Stimulated activated CD8-positive, alpha-beta memory T cell treated with anti-CD3 and anti-CD28 coated beads, Interleukin-7, amount 100 ng/mL, for 24 hours (primary cell): ENCODE measurements around the gene SLC25A23.
"Not testable (repeated sequence)": the region's sequence is repeated elsewhere in the genome, so short reads cannot be mapped to it uniquely, and the experiment has no call there.

Source experiments
- DNase-seq: peaks from one replicate; pipeline ENCODE4 v3.0.0-alpha.2; 2020; ENCODE audit warnings: low read depth

Gene SLC25A23

DNA sequence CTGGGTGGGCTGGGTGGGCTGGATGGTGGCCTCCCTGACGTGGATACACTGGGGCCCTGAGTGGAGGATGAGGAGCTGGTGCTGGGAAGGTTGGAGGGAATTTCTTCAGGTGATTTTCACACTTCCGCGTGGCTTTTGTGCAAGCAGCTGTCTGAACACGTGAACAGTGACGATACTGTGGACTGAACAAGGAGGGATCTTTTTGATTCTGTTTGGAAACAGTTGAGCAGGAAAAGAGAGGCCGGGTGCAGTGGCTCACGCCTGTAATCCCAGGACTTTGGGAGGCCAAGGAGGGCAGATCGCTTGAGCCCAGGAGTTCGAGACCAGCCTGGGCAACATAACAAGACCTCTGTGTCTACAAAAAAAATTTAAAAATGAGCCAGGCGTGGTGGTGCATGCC is 57.5 kb downstream of the SLC25A23 start:
- no peak for DNase-seq

DNA sequence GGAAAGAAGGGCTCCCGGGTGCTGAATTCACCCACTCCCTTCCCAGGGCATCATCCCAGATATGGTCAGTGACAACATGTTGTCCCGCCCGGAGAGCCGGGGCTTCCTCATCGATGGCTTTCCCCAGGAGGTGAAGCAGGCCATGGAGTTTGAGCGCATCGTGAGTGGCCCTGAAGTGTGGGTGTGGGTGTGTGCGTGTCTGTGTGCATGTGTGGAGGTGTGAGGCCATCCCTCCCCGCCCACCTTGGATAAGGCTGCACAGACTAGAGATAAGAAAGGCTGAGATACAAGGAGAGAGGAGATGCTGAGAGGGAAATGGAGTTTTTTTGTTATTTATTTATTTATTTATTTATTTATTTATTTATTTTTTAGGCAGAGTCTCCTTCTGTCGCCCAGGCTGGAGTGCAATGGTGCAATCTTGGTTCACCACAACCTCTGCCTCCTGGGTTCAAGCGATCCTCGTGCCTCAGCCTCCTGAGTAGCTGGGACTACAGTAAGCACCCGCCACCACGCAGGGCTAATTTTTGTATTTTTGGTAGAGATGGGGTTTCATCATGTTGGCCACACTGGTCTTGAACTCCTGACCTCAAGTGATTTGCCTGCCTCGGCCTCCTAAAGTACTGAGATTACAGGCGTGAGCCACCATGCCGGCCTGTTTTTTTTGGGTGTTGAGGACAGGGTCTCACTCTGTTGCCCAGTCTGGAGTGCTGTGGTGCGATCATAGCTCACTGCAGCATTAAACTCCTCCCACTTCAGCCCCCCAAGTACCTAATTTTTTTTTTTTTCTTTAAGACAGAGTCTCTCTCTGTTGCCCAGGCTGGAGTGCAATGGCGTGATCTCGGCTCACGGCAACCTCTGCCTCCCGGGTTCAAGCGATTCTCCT is 59.3 kb downstream of the SLC25A23 start:
- not testable (repeated sequence) for DNase-seq

DNA sequence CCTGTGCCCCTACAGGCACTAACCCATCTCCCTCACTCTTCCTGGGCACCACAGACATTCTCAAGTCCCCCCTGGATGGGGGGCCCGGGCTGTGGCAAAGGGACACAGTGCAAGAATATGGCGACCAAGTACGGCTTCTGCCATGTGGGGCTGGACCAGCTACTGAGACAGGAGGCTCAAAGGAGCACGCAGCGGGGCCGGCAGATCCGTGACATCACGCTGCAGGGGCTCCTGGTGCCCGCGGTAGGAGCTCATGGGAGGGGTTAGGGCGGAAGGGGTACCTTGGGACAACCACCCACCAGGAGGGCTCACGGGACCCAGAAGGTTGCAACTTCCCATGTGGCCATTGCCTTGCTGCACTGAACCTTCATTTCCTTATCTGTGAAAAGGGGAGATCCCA is 63.3 kb downstream of the SLC25A23 start:
- no peak for DNase-seq

DNA sequence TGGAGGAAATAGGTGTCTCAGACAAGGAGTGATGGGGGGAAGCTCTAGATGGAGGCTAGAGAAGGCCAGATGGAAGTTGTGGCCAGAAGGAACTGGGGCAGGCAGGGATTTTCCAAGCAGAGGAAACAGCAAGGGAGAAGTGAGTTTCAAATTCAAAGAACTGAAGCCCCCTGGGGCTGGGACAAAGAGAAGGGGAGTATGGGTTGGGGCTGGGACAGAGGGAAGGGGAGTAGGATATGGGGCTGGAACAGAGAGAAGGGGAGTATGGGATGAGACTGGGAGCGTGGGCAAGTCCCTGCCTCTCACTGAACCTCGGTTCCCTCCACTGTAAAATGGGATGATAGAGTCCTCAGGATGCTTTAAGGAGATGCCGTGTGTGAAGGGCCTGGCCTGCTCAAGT is 64.8 kb downstream of the SLC25A23 start:
- DNase-seq, result no peak

DNA sequence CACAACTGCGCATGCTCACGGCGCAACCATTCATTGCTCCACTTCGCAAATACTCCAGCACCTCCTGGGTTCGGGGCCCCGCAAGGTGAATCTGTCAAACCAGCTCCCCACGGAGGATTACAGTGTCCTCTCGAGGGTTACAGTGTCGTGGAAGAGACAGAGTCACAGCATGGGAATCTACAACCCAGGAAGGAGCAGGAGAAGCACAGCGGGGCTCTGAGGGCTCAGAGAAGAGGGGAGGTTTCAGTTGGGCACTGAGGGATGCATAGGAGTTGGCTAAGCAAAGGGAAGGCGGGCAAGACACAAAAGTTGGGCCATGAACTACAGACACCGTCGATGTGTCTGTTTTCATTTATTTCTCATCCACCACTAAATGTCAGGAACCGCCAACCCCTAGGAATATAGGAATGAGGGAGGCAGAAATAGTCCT is 65.6 kb downstream of the SLC25A23 start:
- DNase-seq, result peak; percentile 52

DNA sequence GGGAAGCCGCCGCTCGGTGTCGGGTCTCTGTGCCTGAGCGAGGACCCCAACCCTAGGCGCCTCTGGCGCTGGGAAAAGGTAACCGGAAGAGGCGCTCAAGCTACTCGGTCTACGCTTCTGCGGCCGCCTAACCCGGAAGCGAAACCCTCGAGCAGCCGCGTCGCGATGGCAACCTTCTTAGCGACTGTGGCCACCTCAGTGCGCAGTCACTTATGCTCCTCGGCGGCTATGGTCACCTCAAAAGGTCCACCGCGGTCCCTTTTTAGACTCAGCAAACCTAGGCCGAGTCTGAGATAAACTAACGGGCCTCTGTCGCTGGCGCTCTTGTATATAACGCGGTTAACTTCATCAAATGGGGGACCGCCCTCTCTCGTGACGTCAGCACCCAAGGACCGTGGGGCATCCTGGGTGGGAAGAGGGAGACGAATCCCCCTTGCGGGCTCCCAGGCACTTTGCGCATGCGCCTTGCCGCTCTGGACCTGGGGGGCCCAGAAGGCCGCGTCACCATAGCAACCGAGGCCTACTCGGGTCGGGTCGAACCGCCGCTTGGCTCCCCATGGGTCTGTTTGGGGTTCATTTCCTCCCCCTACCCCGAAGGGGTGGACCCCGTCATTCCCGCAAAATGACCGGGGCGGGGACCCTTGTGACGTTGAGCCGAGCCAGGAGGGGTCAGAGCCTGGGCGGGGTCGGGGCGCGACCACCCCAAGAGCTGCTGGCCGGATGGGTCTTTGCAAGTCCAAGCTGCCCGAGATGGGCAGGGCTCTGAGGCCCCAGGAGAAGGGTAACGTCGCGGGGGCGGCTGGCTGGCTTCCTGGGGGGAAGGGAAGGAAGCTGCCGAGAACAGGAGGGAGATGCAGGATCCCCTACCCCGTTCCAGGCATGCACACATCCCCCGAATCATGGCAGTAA is 66.3 kb downstream of the SLC25A23 start, which contains the start of gene GTF2F1:
TSS of gene GTF2F1 (minus strand) at position 91 of the 909 bp plus-strand sequence. CDS start 169 bp downstream, outside the sequence.
- peak; percentile 90 for DNase-seq

DNA sequence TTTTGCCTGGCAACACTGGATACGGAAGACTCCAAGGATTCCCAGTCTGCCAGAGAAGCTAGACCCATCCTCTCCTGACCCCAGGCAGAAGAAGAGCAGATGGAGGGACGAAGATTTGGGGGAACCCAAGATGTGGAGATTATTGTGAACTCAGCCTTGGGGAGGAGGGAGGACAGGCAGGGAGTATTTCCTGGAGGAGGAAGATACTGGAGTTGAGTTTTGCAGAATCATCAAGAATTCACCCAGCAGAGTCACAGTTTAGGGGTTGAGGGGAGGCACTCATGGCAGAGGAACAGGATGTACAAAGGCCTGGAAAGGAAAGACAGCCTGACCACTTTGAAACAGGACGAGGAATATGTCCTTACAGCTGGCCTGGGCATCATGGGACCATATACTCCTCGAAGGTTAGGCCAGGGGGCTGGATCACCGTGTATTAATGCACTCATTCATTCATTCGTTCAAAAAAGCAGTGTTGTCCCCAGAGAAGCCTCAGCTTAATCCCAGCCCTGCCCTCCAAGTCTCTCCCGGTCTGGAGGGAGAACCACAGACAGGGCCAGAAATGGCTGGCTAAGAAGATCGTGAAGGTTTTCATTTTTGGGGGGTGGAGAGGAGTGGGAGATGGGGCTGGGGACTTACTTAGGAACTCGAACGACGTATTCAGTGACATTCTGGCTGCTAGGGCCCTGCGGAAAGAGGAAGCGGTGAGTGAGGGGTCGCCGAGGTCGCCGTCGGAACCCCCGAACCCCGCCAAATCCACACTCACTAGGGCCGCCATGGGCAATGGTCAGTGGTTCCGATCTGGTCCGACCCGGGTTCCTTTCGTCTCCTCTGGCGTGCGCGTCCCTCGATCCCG is 67.1 kb downstream of the SLC25A23 start:
- no peak for DNase-seq
